Measurements from ENCODE around the gene FGR. TPM values are rescaled to one million over a fixed set of nuclear protein-coding genes. Genes with fewer than 3 reads are reported as not detected.
A peak's percentile ranks its signal among the peaks of the same experiment; 100 is the strongest.

The FGR gene
- total RNA-seq: 0.07 TPM in 1 of 2 replicates, not detected in the other

GRCh38 chr1:27634985-27635367 is at the start of gene FGR:
FGR (minus strand) TSS chr1:27635185; CDS start chr1:27623916, 11,269 bp downstream.

GRCh38 chr1:27671964-27672749 is 37.2 kb upstream of the FGR start, which contains the start of gene IFI6:
IFI6 (minus strand) TSS chr1:27672192; CDS start chr1:27669314, 2,878 bp downstream.

GRCh38 chr1:27603681-27604578 is 31.1 kb downstream of the FGR start, which contains the start of gene AHDC1:
AHDC1 (minus strand) TSS chr1:27604144; CDS start chr1:27552115, 52,029 bp downstream.

Small RNA genes lying within 50 kb of the gene (small RNA-seq; reads per million reads assigned to genes)
- 0.70 reads per million, percentile 4 among the genes with 10 or more reads in this experiment for gene AL031729.1
- gene RNU6-949P: not detected

Other genes starting within 250 kb of the FGR start
- gene GPR3, start 242.6 kb downstream of the FGR start, total RNA-seq: 0.80 and 2.1 TPM in 2 replicates
- gene WASF2, start 145.0 kb downstream of the FGR start, total RNA-seq: 56.1 and 59.5 TPM in 2 replicates
- gene AHDC1, start 31.0 kb downstream of the FGR start, total RNA-seq: 8.9 and 12.2 TPM in 2 replicates
- gene IFI6, start 37.0 kb upstream of the FGR start, total RNA-seq: 17.6 and 21.8 TPM in 2 replicates
- gene FAM76A, start 90.8 kb upstream of the FGR start, total RNA-seq: 8.0 and 9.6 TPM in 2 replicates
- gene STX12, start 138.0 kb upstream of the FGR start, total RNA-seq: 138 and 152 TPM in 2 replicates
- 44.4 and 51.3 TPM in 2 replicates for gene PPP1R8, start 195.6 kb upstream of the FGR start, total RNA-seq
- 2.7 and 5.3 TPM in 2 replicates for gene THEMIS2, start 237.4 kb upstream of the FGR start, total RNA-seq